H1 (cell line): Measurements from ENCODE around the gene NHERF2. TPM values are rescaled to one million over a fixed set of nuclear protein-coding genes. Genes with fewer than 3 reads are reported as not detected.

ENCODE experiments used
- FOSL1 ChIP-seq: IDR thresholded peaks from 2 replicates; pipeline ENCODE4 v1.6.1; 2011; ENCODE audit warnings: mild to moderate bottlenecking, low read depth, low read length, moderate library complexity; ENCODE audit not compliant: insufficient read depth
- polyA plus RNA-seq, 7 experiments: library from polyadenylated mRNA; depleted of rRNA in 3 of 7; stranded (reverse) in 5 of 7; unstranded in 2 of 7; fragments of >200 nt in 5 of 7; fragments of 200-250 nt in 2 of 7; gene quantifications; 1 replicate in 5 of 7; 2 replicates in 1 of 7; 4 replicates in 1 of 7; pipeline versions ENCODE4 v1.2.1 to v1.2.3, GENCODE V29; 2011 to 2013; ENCODE audit warnings: missing spikeins in 2 of 7, mixed read lengths in 2 of 7
- total RNA-seq: library from RNA; stranded (reverse); fragmentation: NEBNext Ultra II Directional; extraction: Animal tissue kit (Norgen Biotek cat#: 25700); gene quantifications from 2 replicates; pipeline ENCODE4 v1.2.1, GENCODE V29; 2021

Gene NHERF2
- total and polyA plus RNA-seq, 2 of the 8 experiments (the other 6 are each of a cell fraction or from before 2014, with no cell fraction given), result 13.9 to 19.3 TPM

GRCh38 chr16:2044541-2044940 lies 17.8 kb downstream of the NHERF2 start (continued):
- no peak for TF ChIP-seq FOSL1
